Non-pigmented ciliary epithelial cell (primary cell): ENCODE results near the gene SMIM11.
"Not testable (repeated sequence)": the region's sequence is repeated elsewhere in the genome, so short reads cannot be mapped to it uniquely, and the experiment has no call there.

Source experiments
- DNase-seq: peaks from one replicate; pipeline ENCODE4 v3.0.0-alpha.2; 2010; ENCODE audit warnings: low read depth

Gene SMIM11

GRCh38 chr21:34374940-34375618 is at the start of gene SMIM11:
SMIM11 (plus strand) TSS chr21:34375507; CDS start chr21:34379505, 3,998 bp downstream.
- not testable (repeated sequence) for DNase-seq

GRCh38 chr21:34330055-34330454 is 45.3 kb upstream of the SMIM11 start:
- DNase-seq, result no peak

GRCh38 chr21:34331726-34332125 is 43.6 kb upstream of the SMIM11 start:
- no peak for DNase-seq

- no peak for DNase-seq
Measured at GRCh38 chr21:34332347-34332746, 43.0 kb upstream of the SMIM11 start.

GRCh38 chr21:34333121-34333739 is 42.1 kb upstream of the SMIM11 start:
- peak; percentile 63 for DNase-seq

- DNase-seq, result no peak
Measured at GRCh38 chr21:34335316-34335715, 40.0 kb upstream of the SMIM11 start.

GRCh38 chr21:34336245-34336644 is 39.1 kb upstream of the SMIM11 start:
- no peak for DNase-seq

- DNase-seq, result peak; percentile 65
Measured at GRCh38 chr21:34336756-34337391, 38.4 kb upstream of the SMIM11 start.

GRCh38 chr21:34337741-34338140 is 37.6 kb upstream of the SMIM11 start:
- DNase-seq, result no peak

- DNase-seq, result no peak
Measured at GRCh38 chr21:34338226-34338625, 37.1 kb upstream of the SMIM11 start.

- no peak for DNase-seq
Measured at GRCh38 chr21:34340061-34340460, 35.2 kb upstream of the SMIM11 start.

GRCh38 chr21:34342476-34342875 is 32.8 kb upstream of the SMIM11 start:
- no peak for DNase-seq

GRCh38 chr21:34343347-34343746 is 32.0 kb upstream of the SMIM11 start:
- DNase-seq, result no peak

- DNase-seq, result no peak
Measured at GRCh38 chr21:34343838-34344381, 31.4 kb upstream of the SMIM11 start.

GRCh38 chr21:34344584-34344983 is 30.7 kb upstream of the SMIM11 start:
- no peak for DNase-seq

GRCh38 chr21:34345091-34345871 is 30.0 kb upstream of the SMIM11 start:
- no peak for DNase-seq

- DNase-seq, result no peak
Measured at GRCh38 chr21:34345892-34346291, 29.4 kb upstream of the SMIM11 start.

GRCh38 chr21:34348890-34349519 is 26.3 kb upstream of the SMIM11 start:
- DNase-seq, result no peak

GRCh38 chr21:34351786-34352241 is 23.5 kb upstream of the SMIM11 start:
- DNase-seq, result no peak

GRCh38 chr21:34352556-34352955 is 22.8 kb upstream of the SMIM11 start:
- no peak for DNase-seq

- DNase-seq, result no peak
Measured at GRCh38 chr21:34353182-34353581, 22.1 kb upstream of the SMIM11 start.

- no peak for DNase-seq
Measured at GRCh38 chr21:34354836-34355235, 20.5 kb upstream of the SMIM11 start.
